Liver (tissue), 9 donors: Measurements from ENCODE around the gene SNAP23. TPM values are rescaled to one million over a fixed set of nuclear protein-coding genes. Genes with fewer than 3 reads are reported as not detected.

Experiments used
- DNase-seq: peaks from one replicate; pipeline ENCODE4 v3.0.0-alpha.2; 2017; ENCODE audit warnings: low spot score
- H3K27ac ChIP-seq, 2 donors: one replicate each; pipeline ENCODE4 v1.7.0; 2013; ENCODE audit warnings: inconsistent platforms in 2 of 2, low read length in 2 of 2, control low read depth in 1 of 2, low read depth in 1 of 2, mild to moderate bottlenecking in 1 of 2
- H3K27me3 ChIP-seq, 4 donors: one replicate each; pipeline versions ENCODE4 v1.6.1 to v1.7.0; 2013; ENCODE audit warnings: low read length in 3 of 4, inconsistent platforms in 1 of 4, mild to moderate bottlenecking in 1 of 4, moderate library complexity in 1 of 4; ENCODE audit not compliant: control insufficient read depth in 4 of 4, insufficient read depth in 4 of 4
- H3K36me3 ChIP-seq, 4 donors: one replicate each; pipeline versions ENCODE4 v1.6.1 to v1.7.0; 2013; ENCODE audit warnings: low read length in 3 of 4, mild to moderate bottlenecking in 3 of 4, low read depth in 1 of 4, moderate library complexity in 1 of 4; ENCODE audit not compliant: control insufficient read depth in 4 of 4, insufficient read depth in 3 of 4
- H3K4me1 ChIP-seq, 4 donors: one replicate each; pipeline versions ENCODE4 v1.6.1 to v1.7.0; 2013; ENCODE audit warnings: low read length in 3 of 4, mild to moderate bottlenecking in 3 of 4, moderate library complexity in 1 of 4; ENCODE audit not compliant: control insufficient read depth in 4 of 4, insufficient read depth in 4 of 4
- H3K4me3 ChIP-seq, 3 donors: one replicate each; pipeline versions ENCODE4 v1.6.1 to v1.7.0; 2013; ENCODE audit warnings: low read length in 3 of 3, control low read depth in 1 of 3, low read depth in 1 of 3, mild to moderate bottlenecking in 1 of 3
- H3K9ac ChIP-seq, 2 donors: one replicate each; pipeline ENCODE4 v1.7.0; 2013; ENCODE audit warnings: low read length in 2 of 2, mild to moderate bottlenecking in 2 of 2, moderate library complexity in 2 of 2, control low read depth in 1 of 2, low read depth in 1 of 2
- H3K9me3 ChIP-seq, 4 donors: one replicate each; pipeline versions ENCODE4 v1.6.1 to v1.7.0; 2013; ENCODE audit warnings: low read length in 3 of 4; ENCODE audit not compliant: control insufficient read depth in 4 of 4
- CTCF ChIP-seq: fragments of 150-350 bp; IDR thresholded peaks from 2 replicates; pipeline ENCODE4 v1.5.1; 2017; ENCODE audit warnings: improper control_type of control experiment, low read depth, low read length; ENCODE audit not compliant: missing input control
- EGR1 ChIP-seq, 2 donors: IDR thresholded peaks; 2 replicates each; pipeline ENCODE4 v1.6.1; 2016 to 2018; ENCODE audit warnings: antibody characterized with exemption in 2 of 2, low read depth in 2 of 2
- FOXA2 ChIP-seq: IDR thresholded peaks from 2 replicates; pipeline ENCODE4 v1.6.1; 2016; ENCODE audit warnings: antibody characterized with exemption
- GABPA ChIP-seq, 2 donors: IDR thresholded peaks in 1 of 2; conservative IDR thresholded peaks in 1 of 2; 2 replicates each; pipeline ENCODE4 v1.6.1; 2016; ENCODE audit warnings: antibody characterized with exemption in 2 of 2, mild to moderate bottlenecking in 1 of 2, moderate library complexity in 1 of 2
- HNF4A ChIP-seq, 2 donors: conservative IDR thresholded peaks; 2 replicates each; pipeline ENCODE4 v1.6.1; 2016; ENCODE audit warnings: antibody characterized with exemption in 2 of 2, mild to moderate bottlenecking in 2 of 2
- HNF4G ChIP-seq: IDR thresholded peaks from 2 replicates; pipeline ENCODE4 v1.6.1; 2016; ENCODE audit warnings: antibody characterized with exemption
- JUND ChIP-seq, 2 donors: IDR thresholded peaks; 2 replicates each; pipeline ENCODE4 v1.6.1; 2016; ENCODE audit warnings: antibody characterized with exemption in 2 of 2
- RAD21 ChIP-seq, 2 donors: IDR thresholded peaks; 2 replicates each; pipeline ENCODE4 v1.6.1; 2016; ENCODE audit warnings: antibody characterized with exemption in 2 of 2, mild to moderate bottlenecking in 2 of 2
- RXRA ChIP-seq, 2 donors: IDR thresholded peaks; 2 replicates each; pipeline ENCODE4 v1.6.1; 2017 to 2018; ENCODE audit warnings: antibody characterized with exemption in 2 of 2, mild to moderate bottlenecking in 1 of 2
- SP1 ChIP-seq: IDR thresholded peaks from 2 replicates; pipeline ENCODE4 v1.6.1; 2018; ENCODE audit warnings: antibody characterized with exemption, mild to moderate bottlenecking
- TAF1 ChIP-seq: conservative IDR thresholded peaks from 2 replicates; pipeline ENCODE4 v1.6.1; 2016; ENCODE audit warnings: antibody characterized with exemption, mild to moderate bottlenecking
- YY1 ChIP-seq: IDR thresholded peaks from 2 replicates; pipeline ENCODE4 v1.6.1; 2016; ENCODE audit warnings: antibody characterized with exemption, mild to moderate bottlenecking
- WGBS: extraction: QIAGEN DNeasy Blood & Tissue Kit; methylation state at CpG from one replicate; pipeline ENCODE4 v1.1.7; 2013; 5-methylcytosine and 5-hydroxymethylcytosine counted together
- polyA plus RNA-seq, 2 donors: library from polyadenylated mRNA; stranded (reverse) in 1 of 2; unstranded in 1 of 2; fragments of 200-250 nt in 1 of 2; fragments of >200 nt in 1 of 2; fragmentation: Nextera tagmentation in 1 of 2; extraction: Ambion mirVana in 1 of 2; gene quantifications; one replicate each; pipeline versions ENCODE4 v1.2.1 to v1.2.3, GENCODE V29; 2013 to 2015
- total RNA-seq, 2 donors: library from RNA; depleted of rRNA; stranded (reverse); fragments of >200 nt; gene quantifications; one replicate each; pipeline ENCODE4 v1.2.3, GENCODE V29; 2014
- TF ChIP-seq, protein P1 (sequence below): IDR thresholded peaks from 2 replicates; pipeline ENCODE4 v1.6.1; 2016; ENCODE audit warnings: antibody characterized with exemption, mild to moderate bottlenecking
- TF ChIP-seq, protein P2 (sequence below): IDR thresholded peaks from 2 replicates; pipeline ENCODE4 v1.6.1; 2016; ENCODE audit warnings: antibody characterized with exemption
- TF ChIP-seq, protein P3 (sequence below): IDR thresholded peaks from 2 replicates; pipeline ENCODE4 v1.6.1; 2016; ENCODE audit warnings: antibody characterized with exemption
- donor health status: healthy.
- donor health status: healthy.
- donor health status: healthy.
- donor health status: healthy.
- donor health status: healthy.

SNAP23 gene
- total and polyA plus RNA-seq, 4 donors: 16.0 to 42.9 (median 25.3) TPM

DNA sequence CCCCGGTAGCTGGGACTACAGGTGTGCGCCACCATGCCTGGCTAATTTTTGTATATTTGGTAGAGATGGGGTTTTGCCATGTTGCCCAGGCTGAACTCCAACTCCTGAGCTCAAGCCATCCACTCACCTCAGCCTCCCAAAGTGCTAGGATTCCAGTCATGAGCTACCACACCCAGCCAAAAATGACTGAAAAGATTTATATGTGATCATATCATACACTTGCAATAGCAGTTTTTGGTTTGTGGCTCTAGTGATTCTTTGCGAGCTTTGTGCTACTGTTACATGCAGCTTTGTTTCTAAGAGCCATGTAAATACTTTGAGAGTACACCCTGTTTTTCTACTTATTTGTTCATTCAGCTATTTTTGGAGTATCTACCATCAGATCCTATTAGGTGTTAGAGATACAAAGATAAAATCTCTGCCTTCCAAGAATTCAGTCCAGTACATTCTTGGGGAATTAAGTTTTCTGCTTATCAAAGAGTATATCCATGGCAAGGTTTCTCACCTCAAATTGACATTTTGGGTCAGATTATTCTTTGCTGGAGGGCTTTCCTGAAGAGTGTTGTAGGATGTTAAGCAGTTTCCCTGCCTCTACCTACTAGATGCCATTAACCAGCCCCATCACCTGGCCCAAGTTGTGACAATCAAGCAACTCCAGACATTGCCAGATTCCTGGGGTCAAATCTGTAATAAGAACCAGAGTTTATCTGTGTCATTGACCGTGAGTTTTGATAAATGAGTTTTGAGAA, 15.0 kb downstream of the SNAP23 start (continued):
- TF ChIP-seq, protein P1, sequence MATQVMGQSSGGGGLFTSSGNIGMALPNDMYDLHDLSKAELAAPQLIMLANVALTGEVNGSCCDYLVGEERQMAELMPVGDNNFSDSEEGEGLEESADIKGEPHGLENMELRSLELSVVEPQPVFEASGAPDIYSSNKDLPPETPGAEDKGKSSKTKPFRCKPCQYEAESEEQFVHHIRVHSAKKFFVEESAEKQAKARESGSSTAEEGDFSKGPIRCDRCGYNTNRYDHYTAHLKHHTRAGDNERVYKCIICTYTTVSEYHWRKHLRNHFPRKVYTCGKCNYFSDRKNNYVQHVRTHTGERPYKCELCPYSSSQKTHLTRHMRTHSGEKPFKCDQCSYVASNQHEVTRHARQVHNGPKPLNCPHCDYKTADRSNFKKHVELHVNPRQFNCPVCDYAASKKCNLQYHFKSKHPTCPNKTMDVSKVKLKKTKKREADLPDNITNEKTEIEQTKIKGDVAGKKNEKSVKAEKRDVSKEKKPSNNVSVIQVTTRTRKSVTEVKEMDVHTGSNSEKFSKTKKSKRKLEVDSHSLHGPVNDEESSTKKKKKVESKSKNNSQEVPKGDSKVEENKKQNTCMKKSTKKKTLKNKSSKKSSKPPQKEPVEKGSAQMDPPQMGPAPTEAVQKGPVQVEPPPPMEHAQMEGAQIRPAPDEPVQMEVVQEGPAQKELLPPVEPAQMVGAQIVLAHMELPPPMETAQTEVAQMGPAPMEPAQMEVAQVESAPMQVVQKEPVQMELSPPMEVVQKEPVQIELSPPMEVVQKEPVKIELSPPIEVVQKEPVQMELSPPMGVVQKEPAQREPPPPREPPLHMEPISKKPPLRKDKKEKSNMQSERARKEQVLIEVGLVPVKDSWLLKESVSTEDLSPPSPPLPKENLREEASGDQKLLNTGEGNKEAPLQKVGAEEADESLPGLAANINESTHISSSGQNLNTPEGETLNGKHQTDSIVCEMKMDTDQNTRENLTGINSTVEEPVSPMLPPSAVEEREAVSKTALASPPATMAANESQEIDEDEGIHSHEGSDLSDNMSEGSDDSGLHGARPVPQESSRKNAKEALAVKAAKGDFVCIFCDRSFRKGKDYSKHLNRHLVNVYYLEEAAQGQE: no peak
- no peak for TF ChIP-seq TAF1
- TF ChIP-seq RXRA (IDR thresholded peaks at IDR 0.05): no peak
- TF ChIP-seq GABPA (IDR thresholded peaks at IDR 0.05 in 1 of 2, conservative IDR thresholded peaks at IDR 0.05 in 1 of 2): no peak
- no peak for TF ChIP-seq JUND (IDR thresholded peaks at IDR 0.05)
- no peak for TF ChIP-seq HNF4G
- no peak for TF ChIP-seq EGR1 (IDR thresholded peaks at IDR 0.05; ENCODE audit: low read depth in 2 of 2)
- TF ChIP-seq, protein P2, sequence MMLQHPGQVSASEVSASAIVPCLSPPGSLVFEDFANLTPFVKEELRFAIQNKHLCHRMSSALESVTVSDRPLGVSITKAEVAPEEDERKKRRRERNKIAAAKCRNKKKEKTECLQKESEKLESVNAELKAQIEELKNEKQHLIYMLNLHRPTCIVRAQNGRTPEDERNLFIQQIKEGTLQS: no peak

GRCh38 chr15:42511007-42511391, 15.6 kb downstream of the SNAP23 start:
- H3K27me3 ChIP-seq: no peaks in the 10 kb centered on the region
- no peak overlapping the region for H3K4me3 ChIP-seq
- TF ChIP-seq HNF4A (conservative IDR thresholded peaks at IDR 0.05) (no peak), TAF1 (no peak), YY1 (no peak), CTCF (no peak), EGR1 (IDR thresholded peaks at IDR 0.05; ENCODE audit: low read depth in 2 of 2) (no peak), GABPA (IDR thresholded peaks at IDR 0.05 in 1 of 2, conservative IDR thresholded peaks at IDR 0.05 in 1 of 2) (no peak), RAD21 (IDR thresholded peaks at IDR 0.05) (no peak), SP1 (no peak), RXRA (IDR thresholded peaks at IDR 0.05) (no peak), JUND (IDR thresholded peaks at IDR 0.05) (no peak), FOXA2 (no peak)
- TF ChIP-seq, protein P3, sequence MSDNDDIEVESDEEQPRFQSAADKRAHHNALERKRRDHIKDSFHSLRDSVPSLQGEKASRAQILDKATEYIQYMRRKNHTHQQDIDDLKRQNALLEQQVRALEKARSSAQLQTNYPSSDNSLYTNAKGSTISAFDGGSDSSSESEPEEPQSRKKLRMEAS: no peak
- TF ChIP-seq, protein P1: no peak
- H3K36me3 ChIP-seq: peaks cover 0 to 14% (median 12%) of the 10 kb centered on the region in 4 donors
- H3K4me1 ChIP-seq: peaks cover 0 to 7% (median 0%) of the 10 kb centered on the region in 4 donors
- DNase-seq: no peak
- WGBS: 69% methylated on average over 4 of the region's 4 CpGs
- H3K9me3 ChIP-seq: no peaks in the 10 kb centered on the region
- peak overlapping the region; percentile 52 to 57 for H3K27ac ChIP-seq
- H3K9ac ChIP-seq: no peak overlapping the region
